ENCODE results near the gene MCM8.

GRCh38 chr20:6029538-6029937 is 79.1 kb downstream of the MCM8 start:
- no peak for TF ChIP-seq CTCF (IDR thresholded peaks at IDR 0.05; ENCODE audit: insufficient read depth, low read length)
- no peak for TF ChIP-seq SPI1 (IDR thresholded peaks at IDR 0.05; ENCODE audit: borderline replicate concordance, low read depth)

Data from HL-60 (cell line).